ENCODE measurements around the gene FCHO2.

The FCHO2 gene

GRCh38 chr5:73129143-73129542, 173.3 kb downstream of the FCHO2 start:
- DNase-seq = no peak

DNA sequence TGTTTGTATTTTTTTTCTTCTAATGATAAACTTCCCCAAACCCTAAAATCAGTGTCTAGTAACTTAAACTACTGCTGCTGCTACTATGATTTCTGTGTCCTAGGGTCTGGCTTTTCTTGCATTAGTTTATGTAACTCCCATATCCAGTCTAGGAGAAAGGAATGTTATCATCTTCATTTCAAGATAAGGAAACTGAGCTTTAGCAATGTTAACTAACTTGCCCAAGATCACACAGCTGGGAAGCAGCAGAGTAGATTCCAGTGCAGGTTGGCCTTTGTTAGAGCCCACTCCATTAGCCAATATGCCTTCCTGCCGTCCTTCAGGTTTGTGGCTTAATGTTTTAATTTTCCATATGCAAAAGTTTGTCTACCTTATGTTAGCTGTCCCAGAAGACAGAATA, 175.0 kb downstream of the FCHO2 start:
- DNase-seq = no peak
- no peak overlapping the region for H3K27ac ChIP-seq
- TF ChIP-seq CTCF (IDR thresholded peaks at IDR 0.05; ENCODE audit: low read depth, low read length, missing control alignments) = no peak
- H3K36me3 ChIP-seq (replicated peaks) = peaks cover 18% of the 10 kb centered on the region
- H3K4me3 ChIP-seq (ENCODE audit: low read depth, low read length) = no peak overlapping the region
- H3K27me3 ChIP-seq (replicated peaks) = no peaks in the 10 kb centered on the region
- in situ Hi-C loops (cut with HindIII; ENCODE audit: low pct_ligation_motif_present, low sequenced_read_pairs) = no loop called here

More at GRCh38 chr5:73129143-73129542, 173.3 kb downstream of the FCHO2 start:
- TF ChIP-seq CTCF (IDR thresholded peaks at IDR 0.05; ENCODE audit: low read depth, low read length, missing control alignments) = no peak
- in situ Hi-C loops (cut with HindIII; ENCODE audit: low pct_ligation_motif_present, low sequenced_read_pairs) = no loop called here
- Histone ChIP-seq H3K27ac (no peak overlapping the region), H3K36me3 (replicated peaks) (peaks cover 29% of the 10 kb centered on the region), H3K4me3 (ENCODE audit: low read depth, low read length) (no peak overlapping the region), H3K27me3 (replicated peaks) (no peaks in the 10 kb centered on the region)

DNA sequence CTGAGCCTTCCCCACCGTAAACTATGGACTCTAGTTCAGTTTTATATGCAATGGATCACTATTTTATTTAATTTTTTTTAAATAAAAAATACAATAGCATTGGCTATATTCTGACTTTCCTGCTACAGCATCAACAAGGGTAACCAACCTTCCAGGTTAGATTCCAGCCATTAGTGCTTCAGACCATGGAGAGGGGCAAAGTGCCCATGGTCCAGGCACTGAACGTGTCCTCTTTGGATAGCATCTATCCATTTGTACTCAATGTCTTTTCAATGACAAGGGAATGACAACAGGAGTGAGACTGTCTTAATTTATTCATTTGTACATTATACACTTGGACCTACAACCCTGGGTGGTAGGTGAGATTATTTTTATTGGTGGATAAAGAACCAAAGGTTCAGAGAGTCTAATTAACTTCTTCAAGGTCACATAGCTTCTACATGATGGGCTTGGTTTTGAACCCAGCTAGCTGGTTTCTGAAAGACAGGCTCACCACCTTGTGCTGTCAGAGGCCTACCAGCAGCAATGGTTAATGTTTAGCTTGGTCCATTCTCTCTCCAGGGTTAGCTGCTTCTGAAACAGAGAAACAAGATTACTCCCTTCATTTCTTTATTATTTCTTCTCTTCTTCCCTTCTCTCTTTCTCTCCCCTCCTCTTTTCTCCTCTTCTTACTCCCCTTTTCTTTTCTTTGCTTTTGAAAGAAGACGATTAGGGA, 176.0 kb downstream of the FCHO2 start:
- no peak overlapping the region for H3K4me3 ChIP-seq (ENCODE audit: low read depth, low read length)
- H3K36me3 ChIP-seq (replicated peaks) = peaks cover 15% of the 10 kb centered on the region
- in situ Hi-C loops (cut with HindIII; ENCODE audit: low pct_ligation_motif_present, low sequenced_read_pairs) = no loop called here
- no peak for TF ChIP-seq CTCF (IDR thresholded peaks at IDR 0.05; ENCODE audit: low read depth, low read length, missing control alignments)
- no peak for DNase-seq
- no peak overlapping the region for H3K27ac ChIP-seq
- H3K27me3 ChIP-seq (replicated peaks) = no peaks in the 10 kb centered on the region

GRCh38 chr5:73132759-73133158, 176.9 kb downstream of the FCHO2 start:
- Histone ChIP-seq H3K4me3 (ENCODE audit: low read depth, low read length) (no peak overlapping the region), H3K27ac (no peak overlapping the region), H3K27me3 (replicated peaks) (no peaks in the 10 kb centered on the region), H3K36me3 (replicated peaks) (peaks cover 14% of the 10 kb centered on the region)
- TF ChIP-seq CTCF (IDR thresholded peaks at IDR 0.05; ENCODE audit: low read depth, low read length, missing control alignments) = no peak
- DNase-seq = no peak
- in situ Hi-C loops (cut with HindIII; ENCODE audit: low pct_ligation_motif_present, low sequenced_read_pairs) = no loop called here

GRCh38 chr5:73135021-73135420, 179.2 kb downstream of the FCHO2 start:
- no peaks in the 10 kb centered on the region for H3K27me3 ChIP-seq (replicated peaks)

More at GRCh38 chr5:73135021-73135420, 179.2 kb downstream of the FCHO2 start:
- no peaks in the 10 kb centered on the region for H3K36me3 ChIP-seq (replicated peaks)
- TF ChIP-seq CTCF (IDR thresholded peaks at IDR 0.05; ENCODE audit: low read depth, low read length, missing control alignments) = no peak
- DNase-seq = no peak
- no peak overlapping the region for H3K27ac ChIP-seq
- in situ Hi-C loops (cut with HindIII; ENCODE audit: low pct_ligation_motif_present, low sequenced_read_pairs) = no loop called here
- no peak overlapping the region for H3K4me3 ChIP-seq (ENCODE audit: low read depth, low read length)
